Trophoblast cell (in vitro differentiated cells and primary cell): ENCODE measurements around the gene TAOK1.
A peak's percentile ranks its signal among the peaks of the same experiment; 100 is the strongest.

Experiments
- DNase-seq, 2 donors: peaks; one replicate each; pipeline ENCODE4 v3.0.0-alpha.2; 2016
- H2AFZ ChIP-seq: 2 replicates; pipeline ENCODE4 v1.6.1; 2013; ENCODE audit warnings: low read length, moderate library complexity, mild to moderate bottlenecking; ENCODE audit not compliant: insufficient read depth, poor library complexity
- H2AK5ac ChIP-seq: 2 replicates; pipeline ENCODE4 v1.6.1; 2013; ENCODE audit warnings: mild to moderate bottlenecking, low read length
- H2BK120ac ChIP-seq: 2 replicates; pipeline ENCODE4 v1.6.1; 2013; ENCODE audit warnings: low read length, mild to moderate bottlenecking, moderate library complexity; ENCODE audit not compliant: insufficient read depth, poor library complexity
- H2BK12ac ChIP-seq: 2 replicates; pipeline ENCODE4 v1.6.1; 2013; ENCODE audit warnings: mild to moderate bottlenecking, low read length, moderate library complexity
- H2BK5ac ChIP-seq: 2 replicates; pipeline ENCODE4 v1.6.1; 2013; ENCODE audit warnings: low read length, low read depth, moderate library complexity, mild to moderate bottlenecking; ENCODE audit not compliant: poor library complexity
- H3K14ac ChIP-seq: 2 replicates; pipeline ENCODE4 v1.6.1; 2013; ENCODE audit warnings: mild to moderate bottlenecking, low read length
- H3K18ac ChIP-seq: 2 replicates; pipeline ENCODE4 v1.6.1; 2013; ENCODE audit warnings: mild to moderate bottlenecking, low read length
- H3K23ac ChIP-seq: 2 replicates; pipeline ENCODE4 v1.6.1; 2013; ENCODE audit warnings: low read length
- H3K27ac ChIP-seq: 2 replicates; pipeline ENCODE4 v1.5.1; 2013; ENCODE audit warnings: low read depth, mild to moderate bottlenecking, inconsistent platforms, low read length, moderate library complexity
- H3K27me3 ChIP-seq: 2 replicates; pipeline ENCODE4 v1.6.1; 2013; ENCODE audit warnings: inconsistent platforms, mild to moderate bottlenecking, low read length, moderate library complexity; ENCODE audit not compliant: insufficient read depth
- H3K36me3 ChIP-seq, 2 experiments: 1 replicate in 1 of 2; 2 replicates in 1 of 2; pipeline ENCODE4 v1.6.1; 2013; ENCODE audit warnings: low read length in 2 of 2, mild to moderate bottlenecking in 2 of 2, moderate library complexity in 1 of 2; ENCODE audit not compliant: insufficient read depth in 2 of 2, control insufficient read depth in 1 of 2
- H3K4ac ChIP-seq: 2 replicates; pipeline ENCODE4 v1.6.1; 2013; ENCODE audit warnings: low read depth, mild to moderate bottlenecking, low read length, moderate library complexity
- H3K4me1 ChIP-seq, 2 experiments: 1 replicate in 1 of 2; 2 replicates in 1 of 2; pipeline ENCODE4 v1.6.1; 2013; ENCODE audit warnings: low read length in 2 of 2, mild to moderate bottlenecking in 2 of 2, moderate library complexity in 1 of 2; ENCODE audit not compliant: insufficient read depth in 2 of 2, control insufficient read depth in 1 of 2
- H3K4me2 ChIP-seq: 2 replicates; pipeline ENCODE4 v1.6.1; 2013; ENCODE audit warnings: inconsistent platforms, mild to moderate bottlenecking, low read length, moderate library complexity
- H3K4me3 ChIP-seq: 2 replicates; pipeline ENCODE4 v1.5.1; 2013; ENCODE audit warnings: mild to moderate bottlenecking, low read depth, low read length, inconsistent platforms
- H3K79me1 ChIP-seq: one replicate; pipeline ENCODE4 v1.6.1; 2013; ENCODE audit warnings: low read length
- H3K79me2 ChIP-seq: 2 replicates; pipeline ENCODE4 v1.6.1; 2013; ENCODE audit warnings: low read length, mild to moderate bottlenecking; ENCODE audit not compliant: control insufficient read depth, insufficient read depth, poor library complexity
- H3K9ac ChIP-seq: 2 replicates; pipeline ENCODE4 v1.6.1; 2013; ENCODE audit warnings: mild to moderate bottlenecking, low read length
- H3K9me3 ChIP-seq: 2 replicates; pipeline ENCODE4 v1.6.1; 2013; ENCODE audit warnings: low read depth, mild to moderate bottlenecking, control low read depth, inconsistent platforms, low read length; ENCODE audit not compliant: insufficient read depth
- H4K12ac ChIP-seq: 2 replicates; pipeline ENCODE4 v1.6.1; 2013; ENCODE audit warnings: low read depth, mild to moderate bottlenecking, low read length, moderate library complexity
- H4K8ac ChIP-seq: 2 replicates; pipeline ENCODE4 v1.6.1; 2013; ENCODE audit warnings: low read depth, mild to moderate bottlenecking, low read length, moderate library complexity
- H4K91ac ChIP-seq: one replicate; pipeline ENCODE4 v1.6.1; 2013; ENCODE audit warnings: low read depth, mild to moderate bottlenecking, low read length, moderate library complexity
- WGBS: extraction: QIAGEN DNeasy Blood & Tissue Kit; methylation state at CpG from one replicate; pipeline ENCODE4 v1.1.7; 2013; ENCODE audit warnings: missing lambda C conversion rate; ENCODE audit not compliant: insufficient read length, insufficient coverage; ENCODE audit errors: extremely low coverage; 5-methylcytosine and 5-hydroxymethylcytosine counted together

Gene TAOK1

DNA sequence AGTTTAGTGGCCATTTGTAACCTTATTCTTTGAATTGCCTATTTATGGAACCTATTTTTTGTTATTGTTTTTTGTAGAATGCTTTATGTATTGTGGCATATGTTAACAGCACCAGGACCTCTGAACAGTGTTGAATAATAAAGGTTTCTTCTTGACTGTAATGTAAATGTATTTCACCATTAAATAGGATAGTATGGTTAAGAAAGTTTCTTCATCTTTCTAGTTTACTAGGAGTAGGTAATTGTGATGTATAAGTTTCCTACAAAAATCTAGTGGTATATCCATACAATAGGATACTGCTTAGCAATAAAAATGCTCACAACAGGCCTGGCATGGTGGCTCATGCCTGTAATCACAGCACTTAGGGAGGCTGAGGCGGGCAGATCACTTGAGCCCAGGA is 52.3 kb downstream of the TAOK1 start:
- Histone ChIP-seq H3K4me3 (no peak overlapping the region), H4K8ac (no peak overlapping the region), H3K4ac (no peak overlapping the region), H3K14ac (no peak overlapping the region), H3K79me1 (no peaks in the 10 kb centered on the region), H3K18ac (no peak overlapping the region), H2AK5ac (no peak overlapping the region), H3K27ac (no peak overlapping the region), H2BK5ac (no peak overlapping the region), H2AFZ (no peak overlapping the region), H4K91ac (no peak overlapping the region), H3K36me3 (peaks cover 2 to 3% of the 10 kb centered on the region in 2 experiments), H3K9ac (no peak overlapping the region), H2BK120ac (no peak overlapping the region), H3K79me2 (peaks cover 8% of the 10 kb centered on the region), H3K27me3 (no peaks in the 10 kb centered on the region), H2BK12ac (no peak overlapping the region), H3K9me3 (no peaks in the 10 kb centered on the region), H4K12ac (no peak overlapping the region), H3K23ac (no peak overlapping the region), H3K4me1 (no peaks in the 10 kb centered on the region), H3K4me2 (no peak overlapping the region)
- WGBS, result no CpG with 5 or more reads among the region's 1 CpG
- no peak for DNase-seq

DNA sequence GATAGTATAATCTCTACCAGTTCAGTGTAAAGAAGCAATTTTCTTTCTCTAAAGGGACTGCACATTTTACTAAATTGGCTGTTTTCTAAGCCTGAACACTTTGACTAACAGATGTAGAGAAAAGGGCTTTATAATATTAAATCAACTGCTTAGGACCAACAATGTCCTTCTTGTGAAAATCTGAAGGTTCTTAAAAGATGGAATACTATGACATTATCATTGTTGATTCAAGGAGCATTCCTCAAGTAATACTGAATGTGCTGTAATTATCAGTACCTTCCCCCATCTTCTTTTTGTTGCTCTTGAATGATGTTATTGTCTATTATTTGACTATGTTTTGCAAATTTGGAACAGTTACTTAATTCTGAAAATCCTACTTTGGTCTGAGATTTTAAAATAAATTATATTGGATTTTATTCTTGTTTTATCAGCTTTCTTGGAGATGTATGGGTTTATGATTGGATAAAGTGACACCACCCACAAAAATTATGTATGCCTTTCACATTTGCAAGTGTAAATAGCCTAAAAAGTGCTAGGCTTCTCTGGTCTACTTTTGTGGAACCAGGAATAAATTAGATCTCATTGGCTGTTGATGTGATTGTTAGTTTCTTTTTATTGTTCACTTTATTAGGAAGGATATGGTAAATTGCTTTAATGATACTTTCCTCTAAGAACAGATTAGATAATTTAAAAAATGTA is 53.0 kb downstream of the TAOK1 start:
- Histone ChIP-seq H4K8ac (no peak overlapping the region), H2AK5ac (no peak overlapping the region), H3K79me2 (peaks cover 8% of the 10 kb centered on the region), H3K36me3 (peaks cover 2 to 3% of the 10 kb centered on the region in 2 experiments), H4K12ac (no peak overlapping the region), H3K4me2 (no peak overlapping the region), H2BK120ac (no peak overlapping the region), H3K27me3 (no peaks in the 10 kb centered on the region), H3K9ac (no peak overlapping the region), H3K4me3 (no peak overlapping the region), H3K18ac (no peak overlapping the region), H2BK12ac (no peak overlapping the region), H3K9me3 (no peaks in the 10 kb centered on the region), H3K4ac (no peak overlapping the region), H3K4me1 (no peaks in the 10 kb centered on the region), H3K27ac (no peak overlapping the region), H2AFZ (no peak overlapping the region), H4K91ac (no peak overlapping the region), H3K79me1 (no peaks in the 10 kb centered on the region), H3K23ac (no peak overlapping the region), H2BK5ac (no peak overlapping the region), H3K14ac (no peak overlapping the region)
- no peak for DNase-seq

DNA sequence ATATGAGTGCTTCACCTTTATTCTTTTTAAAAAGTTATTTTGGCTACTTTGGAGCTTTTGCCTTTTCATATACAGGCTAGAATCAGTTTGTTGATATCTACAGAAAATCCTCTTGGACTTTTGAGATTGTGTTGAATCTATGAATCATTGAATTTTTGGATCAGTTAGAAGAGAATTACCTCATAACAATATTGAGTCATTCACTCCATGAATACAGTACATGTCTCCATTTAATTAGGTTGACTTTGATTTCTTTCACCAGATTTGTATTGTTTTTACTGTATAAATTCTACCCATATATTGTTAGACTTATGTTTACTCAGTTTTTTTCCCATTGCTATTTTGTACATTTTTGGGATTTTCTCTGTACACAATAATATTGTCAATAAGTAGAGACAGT is 54.4 kb downstream of the TAOK1 start:
- no peak overlapping the region for H3K4me2 ChIP-seq
- peaks cover 0 to 2% of the 10 kb centered on the region in 2 experiments for H3K36me3 ChIP-seq
- no peak overlapping the region for H3K23ac ChIP-seq

DNA sequence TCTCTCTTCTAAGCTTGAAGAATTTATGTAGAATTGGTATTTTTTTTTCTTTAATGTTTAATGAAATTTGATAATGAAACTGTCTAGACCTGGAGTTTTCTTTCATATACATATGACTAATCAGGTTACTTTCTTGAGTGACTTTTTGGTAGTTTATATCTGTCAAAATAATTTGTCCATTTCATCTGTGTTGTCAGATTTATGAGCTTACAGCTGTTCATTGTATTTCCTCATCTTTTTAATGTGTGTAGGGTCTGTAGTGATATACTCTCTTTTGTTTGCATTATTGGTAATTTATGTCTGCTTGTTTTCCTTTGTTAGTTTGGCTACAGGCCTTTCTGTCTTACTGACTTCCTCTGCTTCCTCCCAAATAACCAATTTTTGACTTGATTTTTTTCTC is 55.7 kb downstream of the TAOK1 start:
- Histone ChIP-seq H3K4me2 (no peak overlapping the region), H3K27ac (no peak overlapping the region), H2BK12ac (no peak overlapping the region), H4K12ac (no peak overlapping the region), H3K4ac (no peak overlapping the region), H4K91ac (no peak overlapping the region), H3K9ac (no peak overlapping the region), H2BK120ac (no peak overlapping the region), H2BK5ac (no peak overlapping the region), H3K23ac (no peak overlapping the region), H3K4me1 (no peaks in the 10 kb centered on the region), H3K79me2 (peaks cover 7% of the 10 kb centered on the region), H3K79me1 (no peaks in the 10 kb centered on the region), H3K18ac (no peak overlapping the region), H3K36me3 (peaks cover 0 to 2% of the 10 kb centered on the region in 2 experiments), H2AFZ (no peak overlapping the region), H3K9me3 (no peaks in the 10 kb centered on the region), H3K4me3 (no peak overlapping the region), H2AK5ac (no peak overlapping the region), H3K27me3 (no peaks in the 10 kb centered on the region), H3K14ac (no peak overlapping the region), H4K8ac (no peak overlapping the region)
- DNase-seq, result no peak

More for the DNA sequence above, 54.4 kb downstream of the TAOK1 start:
- H2BK5ac ChIP-seq, result no peak overlapping the region
- H4K91ac ChIP-seq, result no peak overlapping the region
- no peak overlapping the region for H2BK12ac ChIP-seq
- H3K14ac ChIP-seq, result no peak overlapping the region
- no peak overlapping the region for H4K8ac ChIP-seq
- DNase-seq, result peak in 1 of 2 donors; percentile 29
- no peaks in the 10 kb centered on the region for H3K79me1 ChIP-seq
- no peaks in the 10 kb centered on the region for H3K27me3 ChIP-seq
- peaks cover 5% of the 10 kb centered on the region for H3K79me2 ChIP-seq
- H3K9ac ChIP-seq, result no peak overlapping the region
- no peaks in the 10 kb centered on the region for H3K4me1 ChIP-seq
- no peak overlapping the region for H2AFZ ChIP-seq
- H3K27ac ChIP-seq, result no peak overlapping the region
- H3K9me3 ChIP-seq, result no peaks in the 10 kb centered on the region
- no peak overlapping the region for H4K12ac ChIP-seq
- no peak overlapping the region for H3K4ac ChIP-seq
- H2AK5ac ChIP-seq, result no peak overlapping the region
- no peak overlapping the region for H2BK120ac ChIP-seq
- H3K18ac ChIP-seq, result no peak overlapping the region
- H3K4me3 ChIP-seq, result no peak overlapping the region
